Erythroblast (primary cell): Measurements from ENCODE around the gene PIGN.

Experiments
- DNase-seq, 2 experiments: peaks; one replicate each; lab custom pipeline; 2025; lab: John Stamatoyannopoulos, UW
- GATA1 ChIP-seq: IDR thresholded peaks from 2 replicates; pipeline ENCODE4 v1.6.1; 2011; ENCODE audit warnings: low read depth, mild to moderate bottlenecking, control low read depth, low read length, moderate library complexity
- POLR2A ChIP-seq: IDR thresholded peaks from 2 replicates; pipeline ENCODE4 v1.6.1; 2011; ENCODE audit warnings: mild to moderate bottlenecking, low read length

Gene PIGN

DNA sequence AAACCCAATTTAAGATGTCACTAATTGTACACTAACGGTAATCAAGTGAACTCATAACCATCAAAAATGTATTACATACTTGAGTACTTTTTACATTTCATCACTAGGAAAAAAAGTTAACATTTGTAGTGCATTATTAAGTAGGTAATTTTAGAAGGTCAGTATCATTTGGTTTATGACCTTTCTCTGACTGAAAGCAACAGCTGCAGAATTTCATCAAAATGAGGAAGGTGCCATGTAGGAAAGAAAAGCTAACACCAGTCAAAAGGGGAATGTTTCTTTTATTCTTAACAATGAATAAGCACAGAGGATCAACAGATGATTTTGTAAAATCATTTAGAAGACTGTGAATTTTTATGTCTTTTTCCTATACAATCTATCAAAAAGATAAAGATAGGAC lies 79.0 kb downstream of the PIGN start:
- no peak for DNase-seq
- no peak for TF ChIP-seq GATA1
- TF ChIP-seq POLR2A = no peak

DNA sequence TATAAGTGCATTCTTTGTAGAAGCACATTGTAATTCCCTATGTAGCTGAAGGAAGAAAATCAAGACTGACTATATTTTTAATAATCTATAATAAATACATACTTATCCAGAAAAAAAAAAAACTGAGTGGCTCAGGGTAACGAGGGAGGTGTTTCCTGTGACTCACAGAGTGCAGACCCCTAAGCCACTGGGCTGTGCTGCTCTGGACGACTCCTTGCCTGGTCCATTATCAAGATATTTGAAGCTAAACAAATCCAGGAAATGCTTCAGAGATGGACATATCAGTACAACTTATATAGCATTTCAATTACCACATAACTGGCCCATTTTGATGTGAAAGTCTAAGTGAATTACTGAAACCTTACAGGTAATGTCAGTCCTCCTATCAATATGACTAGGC lies 80.6 kb downstream of the PIGN start:
- no peak for TF ChIP-seq GATA1
- no peak for TF ChIP-seq POLR2A
- DNase-seq = no peak

GRCh38 chr18:62105376-62105775 lies 81.5 kb downstream of the PIGN start:
- TF ChIP-seq POLR2A = no peak
- TF ChIP-seq GATA1 = no peak
- DNase-seq = no peak

DNA sequence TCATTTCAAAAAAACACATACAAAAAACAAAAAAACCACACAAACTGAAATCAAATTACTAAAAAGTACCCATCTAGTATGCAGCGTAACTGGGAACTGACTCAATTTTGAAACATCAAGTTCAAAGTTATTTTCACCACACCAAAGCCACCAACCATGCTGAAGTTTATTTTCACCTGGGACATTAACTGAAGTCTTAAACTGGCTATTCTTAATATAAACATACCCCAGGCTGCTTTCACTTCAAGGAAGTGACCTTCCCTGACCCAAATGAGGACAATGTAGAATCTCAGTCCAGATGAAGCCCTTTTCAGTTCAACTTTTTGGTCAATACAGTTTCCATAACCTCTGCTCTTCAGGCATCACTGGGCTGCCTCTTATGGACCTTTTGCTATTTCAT lies 84.6 kb downstream of the PIGN start:
- no peak for TF ChIP-seq POLR2A
- no peak for TF ChIP-seq GATA1
- DNase-seq = no peak

DNA sequence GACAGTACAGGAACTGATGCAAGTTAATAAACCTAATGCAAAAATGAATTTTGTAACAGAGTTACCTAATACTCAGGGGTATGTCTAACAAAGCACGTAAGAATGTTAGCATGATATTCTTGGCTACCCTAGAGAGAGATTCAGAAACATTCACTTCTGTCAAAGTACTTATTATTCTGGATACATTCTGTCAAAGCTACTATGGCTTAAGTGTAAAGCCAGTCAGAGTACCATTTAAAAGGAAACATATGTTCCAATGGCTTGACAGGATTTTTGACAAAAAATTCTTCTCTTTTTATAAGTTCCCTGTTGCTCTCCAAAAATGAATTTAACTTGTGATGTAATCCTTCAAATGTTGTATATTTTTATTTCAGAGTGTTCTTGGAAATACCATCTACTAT lies 85.5 kb downstream of the PIGN start:
- no peak for DNase-seq
- TF ChIP-seq GATA1 (no peak), POLR2A (no peak)

GRCh38 chr18:62098960-62099359 lies 87.9 kb downstream of the PIGN start:
- TF ChIP-seq POLR2A (no peak), GATA1 (no peak)
- no peak for DNase-seq

- TF ChIP-seq POLR2A (no peak), GATA1 (no peak)
- DNase-seq = no peak
These were observed 89.2 kb downstream of the PIGN start for GRCh38 chr18:62097698-62098097.

GRCh38 chr18:62091487-62092120 lies 95.3 kb downstream of the PIGN start:
- DNase-seq = no peak
- TF ChIP-seq GATA1 = no peak
- TF ChIP-seq POLR2A = no peak

DNA sequence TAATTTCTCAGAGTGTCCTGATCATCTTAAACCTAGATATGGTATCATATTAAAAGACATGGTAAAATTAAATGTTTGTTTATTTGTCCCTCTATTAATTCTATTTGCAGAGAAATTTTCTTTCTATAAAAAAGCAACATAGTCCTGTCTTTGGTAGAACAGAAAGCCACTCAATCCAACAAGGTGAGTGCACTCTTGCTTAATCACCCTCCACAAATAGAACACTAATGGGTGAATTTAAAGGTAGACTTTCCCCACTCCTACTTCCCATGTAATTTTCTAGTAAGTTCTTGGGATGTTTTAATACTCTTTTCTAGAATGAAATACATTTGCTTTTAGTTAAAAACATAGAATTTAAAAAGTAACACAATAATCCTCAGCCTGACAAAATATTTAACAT lies 97.7 kb downstream of the PIGN start:
- TF ChIP-seq POLR2A = no peak
- no peak for TF ChIP-seq GATA1
- DNase-seq = no peak

DNA sequence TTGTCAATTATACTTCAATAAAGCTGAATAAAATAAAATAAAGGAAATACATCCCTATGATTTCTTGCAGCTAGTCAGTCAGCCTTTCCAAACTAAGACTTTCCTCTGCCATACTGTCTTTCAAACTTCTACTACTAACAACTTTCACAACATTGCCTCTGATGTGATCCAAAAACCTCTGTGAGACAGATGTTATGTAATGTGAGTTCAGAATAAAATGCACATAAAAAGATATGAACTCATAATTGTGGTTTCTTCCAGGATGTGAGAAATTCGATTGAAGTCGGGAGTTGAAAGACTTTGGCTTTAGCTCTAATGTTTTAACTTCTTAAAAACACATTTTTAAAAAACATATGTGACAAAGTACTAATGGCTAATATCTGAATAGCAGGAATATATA lies 98.7 kb downstream of the PIGN start:
- no peak for DNase-seq
- TF ChIP-seq GATA1 (no peak), POLR2A (no peak)

DNA sequence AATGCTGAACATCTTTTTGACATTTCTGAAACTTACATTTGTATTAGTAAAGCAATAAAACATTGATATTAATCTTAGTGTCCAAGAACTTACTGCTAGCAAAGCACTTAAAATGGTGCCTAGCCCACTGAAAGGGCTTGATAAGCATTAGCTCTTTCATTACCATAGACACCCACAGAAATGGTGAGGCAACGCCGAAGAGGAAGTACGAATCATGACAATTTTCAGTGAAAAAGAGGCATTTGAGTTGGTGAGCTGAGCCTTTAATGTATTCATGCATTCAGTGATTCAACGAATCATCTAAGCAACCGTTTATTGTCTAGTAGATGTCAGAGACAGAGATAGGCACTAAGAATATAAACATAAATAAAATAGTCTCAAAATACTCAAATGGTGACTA lies 101.1 kb downstream of the PIGN start:
- no peak for DNase-seq
- TF ChIP-seq POLR2A (no peak), GATA1 (no peak)

DNA sequence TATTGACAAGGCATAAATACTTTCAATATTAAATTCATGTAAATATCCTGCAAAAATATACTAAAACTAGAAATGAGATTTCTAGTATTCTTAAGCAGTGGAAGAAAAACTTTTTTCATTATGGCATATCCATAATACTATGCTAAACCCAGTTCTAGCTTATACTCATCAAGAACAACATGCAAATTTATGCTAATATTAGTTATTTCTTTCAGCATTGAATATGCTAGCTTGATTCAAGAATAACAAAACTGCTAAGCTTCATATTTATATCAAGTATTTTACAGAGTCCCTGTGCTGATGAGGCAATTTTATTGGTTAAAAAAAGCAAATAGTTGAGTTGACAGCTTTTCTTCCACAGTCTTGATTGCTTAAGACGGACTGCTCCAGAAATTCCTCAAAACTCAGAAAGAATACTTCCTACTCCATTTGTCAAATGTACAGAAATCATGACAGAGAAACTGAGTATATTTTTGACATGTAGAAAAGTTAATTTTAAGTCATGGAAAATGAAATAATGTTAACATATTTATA lies 105.0 kb downstream of the PIGN start:
- TF ChIP-seq GATA1 (no peak), POLR2A (no peak)
- DNase-seq = no peak

DNA sequence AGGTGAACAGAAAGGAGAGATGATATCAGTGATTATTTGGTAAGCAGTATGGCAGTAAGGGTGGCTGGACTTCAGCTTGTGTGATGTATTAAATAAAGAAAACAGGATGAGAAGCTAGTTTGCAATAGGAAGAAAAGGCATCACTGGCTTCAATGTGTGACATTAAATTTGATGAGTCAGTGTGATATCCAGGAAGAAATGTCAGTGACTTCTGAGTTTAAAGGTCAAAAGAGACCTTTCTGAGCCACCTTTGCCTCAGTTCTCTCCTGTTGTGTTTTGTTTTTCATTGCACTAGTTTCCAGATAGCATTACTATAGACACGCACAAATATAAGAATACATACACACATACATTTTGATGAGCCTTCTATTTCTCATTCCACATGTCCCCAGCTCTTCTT lies 105.6 kb downstream of the PIGN start:
- peak in 1 of 2 experiments; percentile 13 for DNase-seq
- TF ChIP-seq GATA1 (no peak), POLR2A (no peak)

DNA sequence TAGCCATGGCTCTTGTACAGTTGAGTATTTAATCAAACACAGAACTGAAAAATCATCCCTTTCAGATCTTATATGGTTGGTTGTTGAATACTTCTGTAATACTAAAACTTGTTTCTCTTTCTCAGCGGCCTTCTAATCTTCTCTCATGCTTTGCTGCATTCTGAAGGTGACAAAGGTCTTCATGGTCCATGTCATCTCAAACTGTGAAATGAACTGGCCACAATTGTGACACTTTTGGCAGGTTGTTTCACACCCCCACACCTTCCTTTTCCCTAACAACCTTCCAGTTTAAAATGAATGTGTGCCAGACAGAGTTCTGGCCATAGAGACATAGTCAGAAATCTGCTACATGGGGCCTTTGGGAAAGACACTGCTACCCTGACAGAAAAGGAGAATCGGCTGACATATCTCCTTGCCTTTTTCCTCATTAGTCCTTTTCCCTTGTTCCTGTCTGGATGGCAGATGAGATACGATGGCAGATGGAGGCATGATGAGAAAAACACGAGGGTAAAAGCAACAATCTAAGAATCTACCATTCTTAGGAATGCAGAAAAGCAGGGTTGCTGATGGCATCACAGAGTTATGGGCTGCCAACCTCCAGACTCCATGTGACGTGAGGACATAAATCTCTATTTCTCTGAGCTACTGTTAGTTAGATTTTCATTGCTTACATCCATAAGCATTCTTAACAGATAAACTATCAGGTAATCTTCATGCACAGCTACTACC lies 106.5 kb downstream of the PIGN start:
- TF ChIP-seq POLR2A = no peak
- TF ChIP-seq GATA1 = no peak
- DNase-seq = no peak

- TF ChIP-seq POLR2A = no peak
- TF ChIP-seq GATA1 = no peak
- no peak for DNase-seq
These were observed 113.2 kb downstream of the PIGN start for GRCh38 chr18:62073461-62074281.
